MM.1S (cell line): ENCODE results near the gene NHLRC4.

Experiments used
- DNase-seq: peaks from one replicate; pipeline ENCODE4 v3.0.0-alpha.2; 2015
- H2AFZ ChIP-seq: fragments of 300-600 bp; sonication (generic); 2 replicates; pipeline ENCODE4 v1.6.0; 2016; ENCODE audit warnings: antibody characterized with exemption, low read length
- H3F3A ChIP-seq: fragments of 300-600 bp; sonication (generic); 2 replicates; pipeline ENCODE4 v1.6.1; 2016; ENCODE audit warnings: mild to moderate bottlenecking, antibody characterized with exemption, low read length, moderate library complexity, mixed read lengths; ENCODE audit not compliant: insufficient read depth
- H3K27ac ChIP-seq: fragments of 300-600 bp; sonication (generic); 2 replicates; pipeline ENCODE4 v1.5.1; 2016; ENCODE audit warnings: mild to moderate bottlenecking, low read length
- H3K27me3 ChIP-seq: fragments of 300-600 bp; sonication (generic); replicated peaks from 2 replicates; pipeline ENCODE4 v1.6.0; 2016; ENCODE audit warnings: low read length; ENCODE audit not compliant: insufficient read depth
- H3K36me3 ChIP-seq: fragments of 300-600 bp; sonication (generic); replicated peaks from 2 replicates; pipeline ENCODE4 v1.6.1; 2016; ENCODE audit warnings: mild to moderate bottlenecking, low read length, mixed read lengths; ENCODE audit not compliant: insufficient read depth
- H3K4me1 ChIP-seq: fragments of 300-600 bp; sonication (generic); 2 replicates; pipeline ENCODE4 v1.6.1; 2016; ENCODE audit warnings: low read length, mixed read lengths
- H3K4me2 ChIP-seq: fragments of 300-600 bp; sonication (generic); 2 replicates; pipeline ENCODE4 v1.6.0; 2016; ENCODE audit warnings: low read depth, low read length
- H3K4me3 ChIP-seq: fragments of 300-600 bp; sonication (generic); 2 replicates; pipeline ENCODE4 v1.5.1; 2016; ENCODE audit warnings: low read length, mixed read lengths
- H3K79me2 ChIP-seq: fragments of 300-600 bp; sonication (generic); 2 replicates; pipeline ENCODE4 v1.6.1; 2016; ENCODE audit warnings: mixed run types, low read length, mixed read lengths
- H3K9ac ChIP-seq: fragments of 300-600 bp; sonication (generic); 2 replicates; pipeline ENCODE4 v1.6.1; 2016; ENCODE audit warnings: low read length, mixed read lengths
- H3K9me2 ChIP-seq: fragments of 300-600 bp; sonication (generic); replicated peaks from 2 replicates; pipeline ENCODE4 v1.6.1; 2016; ENCODE audit warnings: mild to moderate bottlenecking, low read length, mixed read lengths; ENCODE audit not compliant: insufficient read depth
- H3K9me3 ChIP-seq: fragments of 300-600 bp; sonication (generic); replicated peaks from 2 replicates; pipeline ENCODE4 v1.6.1; 2016; ENCODE audit warnings: mild to moderate bottlenecking, low read length, mixed read lengths; ENCODE audit not compliant: insufficient read depth
- H4K20me1 ChIP-seq: fragments of 300-600 bp; sonication (generic); 2 replicates; pipeline ENCODE4 v1.6.1; 2016; ENCODE audit warnings: mild to moderate bottlenecking, low read length, moderate library complexity, mixed read lengths; ENCODE audit not compliant: insufficient read depth
- EZH2 ChIP-seq: fragments of 300-600 bp; sonication (generic); optimal IDR thresholded peaks from 2 replicates; pipeline ENCODE3; 2017; ENCODE audit warnings: low read depth, mild to moderate bottlenecking, antibody characterized with exemption, low read length, mixed read lengths
- EZH2phosphoT487 ChIP-seq: fragments of 300-600 bp; sonication (generic); IDR thresholded peaks from 2 replicates; pipeline ENCODE4 v1.6.1; 2018; ENCODE audit warnings: antibody characterized with exemption, low read length
- TF ChIP-seq, protein P1 (sequence below): fragments of 300-600 bp; sonication (generic); IDR thresholded peaks from 2 replicates; pipeline ENCODE4 v1.5.1; 2016; ENCODE audit warnings: antibody characterized with exemption, low read length, mixed read lengths

The NHLRC4 gene

DNA sequence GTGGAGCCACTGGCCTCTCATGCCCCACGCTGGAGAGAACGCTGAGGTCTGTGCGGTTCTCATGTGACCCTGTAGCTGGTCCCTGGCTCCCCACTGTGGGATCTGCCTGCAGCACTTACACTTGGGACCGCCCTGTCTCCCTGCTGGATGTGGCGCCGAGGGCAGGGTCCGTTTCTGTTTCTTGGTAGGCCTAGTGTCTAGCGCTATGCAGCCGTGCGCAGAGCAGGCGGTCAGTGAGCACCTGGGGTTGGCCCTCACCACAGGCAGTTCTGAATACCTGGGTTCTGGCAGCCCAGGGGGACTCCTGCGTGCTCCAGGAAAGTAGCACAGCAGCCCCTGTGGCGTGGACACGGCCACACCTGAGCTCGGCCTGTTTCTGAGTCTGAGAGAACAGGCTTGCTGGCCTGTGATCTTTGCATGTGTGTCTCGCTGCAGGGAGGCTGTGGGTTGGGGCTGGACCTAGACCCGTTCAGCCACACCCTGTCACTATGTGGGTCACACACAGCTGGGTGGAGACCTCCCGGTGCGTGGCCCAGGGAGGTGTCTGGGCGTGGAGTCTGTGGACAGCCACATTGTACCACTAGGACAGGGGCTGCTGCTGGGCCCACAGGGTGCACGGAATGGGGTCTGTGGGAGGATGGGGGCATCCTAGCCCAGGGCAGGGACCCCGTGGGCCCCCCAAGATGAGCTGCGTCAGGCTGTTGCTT, 36.5 kb upstream of the NHLRC4 start:
- H3K36me3 ChIP-seq = no peaks in the 10 kb centered on the region
- peaks cover 6% of the 10 kb centered on the region; the same call in 1 of the 2 replicates for H4K20me1 ChIP-seq
- peaks cover 5% of the 10 kb centered on the region; the same call in 1 of the 2 replicates for H3K4me1 ChIP-seq
- no peak for TF ChIP-seq EZH2phosphoT487
- no peak for TF ChIP-seq EZH2
- TF ChIP-seq, protein P1, sequence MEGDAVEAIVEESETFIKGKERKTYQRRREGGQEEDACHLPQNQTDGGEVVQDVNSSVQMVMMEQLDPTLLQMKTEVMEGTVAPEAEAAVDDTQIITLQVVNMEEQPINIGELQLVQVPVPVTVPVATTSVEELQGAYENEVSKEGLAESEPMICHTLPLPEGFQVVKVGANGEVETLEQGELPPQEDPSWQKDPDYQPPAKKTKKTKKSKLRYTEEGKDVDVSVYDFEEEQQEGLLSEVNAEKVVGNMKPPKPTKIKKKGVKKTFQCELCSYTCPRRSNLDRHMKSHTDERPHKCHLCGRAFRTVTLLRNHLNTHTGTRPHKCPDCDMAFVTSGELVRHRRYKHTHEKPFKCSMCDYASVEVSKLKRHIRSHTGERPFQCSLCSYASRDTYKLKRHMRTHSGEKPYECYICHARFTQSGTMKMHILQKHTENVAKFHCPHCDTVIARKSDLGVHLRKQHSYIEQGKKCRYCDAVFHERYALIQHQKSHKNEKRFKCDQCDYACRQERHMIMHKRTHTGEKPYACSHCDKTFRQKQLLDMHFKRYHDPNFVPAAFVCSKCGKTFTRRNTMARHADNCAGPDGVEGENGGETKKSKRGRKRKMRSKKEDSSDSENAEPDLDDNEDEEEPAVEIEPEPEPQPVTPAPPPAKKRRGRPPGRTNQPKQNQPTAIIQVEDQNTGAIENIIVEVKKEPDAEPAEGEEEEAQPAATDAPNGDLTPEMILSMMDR = no peak
- no peak overlapping the region for H3K9ac ChIP-seq
- H2AFZ ChIP-seq = no peak overlapping the region
- no peak overlapping the region for H3K27ac ChIP-seq
- DNase-seq = no peak
- no peaks in the 10 kb centered on the region for H3K27me3 ChIP-seq
- no peak overlapping the region for H3K4me2 ChIP-seq
- H3K9me2 ChIP-seq = no peaks in the 10 kb centered on the region
- H3K4me3 ChIP-seq = no peak overlapping the region
- H3K79me2 ChIP-seq = peaks cover 91% of the 10 kb centered on the region
- H3F3A ChIP-seq = no peaks in the 10 kb centered on the region
- no peaks in the 10 kb centered on the region for H3K9me3 ChIP-seq

DNA sequence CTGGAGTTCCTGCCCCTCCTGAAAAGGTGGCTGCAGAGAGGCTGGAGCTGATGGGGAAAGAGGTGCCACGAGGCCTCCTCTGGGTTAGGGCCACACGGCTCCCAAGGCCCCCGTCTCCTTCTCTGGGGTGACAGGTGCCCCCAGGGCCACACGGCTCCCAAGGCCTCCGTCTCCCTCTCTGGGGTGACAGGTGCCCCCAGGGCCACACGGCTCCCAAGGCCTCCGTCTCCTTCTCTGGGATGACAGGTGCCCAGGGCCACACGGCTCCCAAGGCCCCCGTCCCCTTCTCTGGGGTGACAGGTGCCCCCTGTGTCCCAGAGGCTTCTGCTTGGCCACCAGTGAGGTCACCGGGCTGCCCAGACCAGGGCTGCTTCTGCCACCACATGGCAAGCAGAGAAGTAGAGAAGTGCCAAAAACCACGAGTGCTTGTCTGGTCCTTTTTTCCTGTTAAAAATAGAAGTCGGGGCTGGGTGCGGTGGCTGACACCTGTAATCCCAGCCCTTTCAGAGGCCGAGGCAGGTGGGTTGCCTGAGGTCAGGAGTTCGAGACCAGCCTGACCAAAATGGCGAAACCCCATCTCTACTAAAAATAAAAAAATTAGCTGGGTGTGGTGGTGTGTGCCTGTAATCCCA, 35.2 kb upstream of the NHLRC4 start:
- TF ChIP-seq EZH2phosphoT487 (no peak), EZH2 (no peak)
- TF ChIP-seq, protein P1 = no peak
- no peaks in the 10 kb centered on the region for H3K36me3 ChIP-seq
- H3K4me1 ChIP-seq = no peaks in the 10 kb centered on the region; the same call in 1 of the 2 replicates
- no peak overlapping the region for H3K9ac ChIP-seq
- no peaks in the 10 kb centered on the region for H3K27me3 ChIP-seq
- no peaks in the 10 kb centered on the region for H3F3A ChIP-seq
- H3K4me2 ChIP-seq = no peak overlapping the region
- H3K27ac ChIP-seq = no peak overlapping the region
- peaks cover 88% of the 10 kb centered on the region for H3K79me2 ChIP-seq
- no peaks in the 10 kb centered on the region for H3K9me3 ChIP-seq
- H3K9me2 ChIP-seq = no peaks in the 10 kb centered on the region
- peak; percentile 46 for DNase-seq
- H3K4me3 ChIP-seq = no peak overlapping the region
- no peak overlapping the region for H2AFZ ChIP-seq
- peaks cover 6% of the 10 kb centered on the region; the same call in 1 of the 2 replicates for H4K20me1 ChIP-seq

DNA sequence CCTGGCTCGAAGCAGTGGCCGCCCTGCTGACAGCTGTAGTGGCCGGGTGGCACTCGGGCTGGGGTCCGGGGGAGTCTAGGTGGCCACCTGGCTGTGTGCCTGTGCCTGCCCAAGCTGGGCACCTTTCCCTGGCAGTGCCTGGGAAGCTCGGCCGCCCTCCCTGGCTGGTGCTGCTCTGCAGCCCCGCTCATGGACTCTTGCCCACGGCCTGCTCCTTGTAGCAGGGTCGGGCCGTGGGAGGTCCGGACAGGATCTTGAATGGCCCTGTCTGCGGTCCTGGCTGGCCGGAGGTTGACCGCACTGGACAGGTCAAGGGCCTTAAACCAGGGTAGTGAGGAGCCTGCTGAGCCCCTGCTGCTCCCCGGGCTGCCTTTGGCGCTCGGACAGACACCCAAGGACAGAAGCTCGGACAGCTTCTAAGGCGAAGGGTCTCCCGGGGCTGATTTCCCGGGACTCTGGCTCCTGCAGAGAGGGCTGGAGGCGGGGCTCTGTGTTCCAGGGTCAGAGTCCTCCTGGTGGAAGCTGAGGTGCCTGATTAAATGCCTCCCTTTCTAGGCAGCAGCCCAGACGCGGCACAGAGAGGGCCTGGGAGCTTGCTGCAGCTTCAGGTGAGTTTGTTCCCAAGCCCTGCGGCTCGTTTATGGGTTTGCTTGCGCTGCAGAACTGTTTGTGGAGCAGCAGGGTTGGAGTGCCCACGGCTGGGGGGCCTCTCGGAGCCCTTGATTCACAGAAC, 33.2 kb upstream of the NHLRC4 start:
- TF ChIP-seq, protein P1 = no peak
- TF ChIP-seq EZH2phosphoT487 = no peak
- no peak for TF ChIP-seq EZH2

More for the DNA sequence above, 33.2 kb upstream of the NHLRC4 start:
- no peaks in the 10 kb centered on the region for H3F3A ChIP-seq
- H3K27ac ChIP-seq = no peak overlapping the region
- H3K27me3 ChIP-seq = no peaks in the 10 kb centered on the region
- H3K4me2 ChIP-seq = no peak overlapping the region
- no peak overlapping the region for H3K9ac ChIP-seq
- no peaks in the 10 kb centered on the region; the same call in 1 of the 2 replicates for H3K4me1 ChIP-seq
- no peaks in the 10 kb centered on the region for H3K36me3 ChIP-seq
- no peak for DNase-seq
- H3K9me3 ChIP-seq = no peaks in the 10 kb centered on the region
- H3K4me3 ChIP-seq = no peak overlapping the region
- H3K9me2 ChIP-seq = no peaks in the 10 kb centered on the region
- no peak overlapping the region for H2AFZ ChIP-seq
- H4K20me1 ChIP-seq = peaks cover 6% of the 10 kb centered on the region; the same call in 1 of the 2 replicates
- H3K79me2 ChIP-seq = peaks cover 96% of the 10 kb centered on the region
